ENCODE measurements around the gene OGFOD3.

Gene OGFOD3

GRCh38 chr17:82410014-82410716 lies 8.2 kb downstream of the OGFOD3 start:
- Histone ChIP-seq H3K4me3 (ENCODE audit: low read length) (no peak overlapping the region), H3K27me3 (ENCODE audit: control insufficient read depth, insufficient read depth, low read length) (no peaks in the 10 kb centered on the region), H3K4me1 (ENCODE audit: control insufficient read depth, low read depth, low read length) (no peaks in the 10 kb centered on the region), H3K9me3 (ENCODE audit: control insufficient read depth, low read depth, low read length) (no peaks in the 10 kb centered on the region), H3K36me3 (ENCODE audit: control insufficient read depth, low read depth, low read length) (no peaks in the 10 kb centered on the region), H3K27ac (ENCODE audit: low read length) (no peak overlapping the region), H3K9ac (ENCODE audit: low read length) (no peak overlapping the region)

- Histone ChIP-seq H3K4me1 (ENCODE audit: control insufficient read depth, low read depth, low read length) (no peaks in the 10 kb centered on the region), H3K27me3 (ENCODE audit: control insufficient read depth, insufficient read depth, low read length) (no peaks in the 10 kb centered on the region), H3K9ac (ENCODE audit: low read length) (no peak overlapping the region), H3K9me3 (ENCODE audit: control insufficient read depth, low read depth, low read length) (no peaks in the 10 kb centered on the region), H3K4me3 (ENCODE audit: low read length) (no peak overlapping the region), H3K36me3 (ENCODE audit: control insufficient read depth, low read depth, low read length) (no peaks in the 10 kb centered on the region), H3K27ac (ENCODE audit: low read length) (no peak overlapping the region)
Observed at GRCh38 chr17:82408938-82409318, 9.5 kb downstream of the OGFOD3 start.

GRCh38 chr17:82408288-82408937 lies 10.0 kb downstream of the OGFOD3 start:
- Histone ChIP-seq H3K4me3 (ENCODE audit: low read length) (no peak overlapping the region), H3K9me3 (ENCODE audit: control insufficient read depth, low read depth, low read length) (no peaks in the 10 kb centered on the region), H3K9ac (ENCODE audit: low read length) (no peak overlapping the region), H3K4me1 (ENCODE audit: control insufficient read depth, low read depth, low read length) (no peaks in the 10 kb centered on the region), H3K27me3 (ENCODE audit: control insufficient read depth, insufficient read depth, low read length) (no peaks in the 10 kb centered on the region), H3K27ac (ENCODE audit: low read length) (no peak overlapping the region), H3K36me3 (ENCODE audit: control insufficient read depth, low read depth, low read length) (no peaks in the 10 kb centered on the region)

- no peaks in the 10 kb centered on the region for H3K36me3 ChIP-seq (ENCODE audit: control insufficient read depth, low read depth, low read length)
- no peaks in the 10 kb centered on the region for H3K4me1 ChIP-seq (ENCODE audit: control insufficient read depth, low read depth, low read length)
- no peak overlapping the region for H3K27ac ChIP-seq (ENCODE audit: low read length)
- H3K27me3 ChIP-seq (ENCODE audit: control insufficient read depth, insufficient read depth, low read length), result no peaks in the 10 kb centered on the region
- H3K4me3 ChIP-seq (ENCODE audit: low read length), result no peak overlapping the region
- H3K9me3 ChIP-seq (ENCODE audit: control insufficient read depth, low read depth, low read length), result no peaks in the 10 kb centered on the region
- no peak overlapping the region for H3K9ac ChIP-seq (ENCODE audit: low read length)
Observed at GRCh38 chr17:82407255-82407654, 11.1 kb downstream of the OGFOD3 start.

GRCh38 chr17:82406131-82406671 lies 12.2 kb downstream of the OGFOD3 start:
- Histone ChIP-seq H3K4me3 (ENCODE audit: low read length) (no peak overlapping the region), H3K9me3 (ENCODE audit: control insufficient read depth, low read depth, low read length) (no peaks in the 10 kb centered on the region), H3K9ac (ENCODE audit: low read length) (no peak overlapping the region), H3K36me3 (ENCODE audit: control insufficient read depth, low read depth, low read length) (no peaks in the 10 kb centered on the region), H3K27me3 (ENCODE audit: control insufficient read depth, insufficient read depth, low read length) (no peaks in the 10 kb centered on the region), H3K4me1 (ENCODE audit: control insufficient read depth, low read depth, low read length) (no peaks in the 10 kb centered on the region), H3K27ac (ENCODE audit: low read length) (no peak overlapping the region)

GRCh38 chr17:82405051-82405450 lies 13.3 kb downstream of the OGFOD3 start:
- Histone ChIP-seq H3K9me3 (ENCODE audit: control insufficient read depth, low read depth, low read length) (no peaks in the 10 kb centered on the region), H3K36me3 (ENCODE audit: control insufficient read depth, low read depth, low read length) (no peaks in the 10 kb centered on the region), H3K9ac (ENCODE audit: low read length) (no peak overlapping the region), H3K27me3 (ENCODE audit: control insufficient read depth, insufficient read depth, low read length) (no peaks in the 10 kb centered on the region), H3K4me3 (ENCODE audit: low read length) (no peak overlapping the region), H3K27ac (ENCODE audit: low read length) (no peak overlapping the region), H3K4me1 (ENCODE audit: control insufficient read depth, low read depth, low read length) (no peaks in the 10 kb centered on the region)

GRCh38 chr17:82403662-82404660 lies 14.4 kb downstream of the OGFOD3 start:
- H3K4me3 ChIP-seq (ENCODE audit: low read length), result no peak overlapping the region
- no peak overlapping the region for H3K27ac ChIP-seq (ENCODE audit: low read length)
- no peaks in the 10 kb centered on the region for H3K4me1 ChIP-seq (ENCODE audit: control insufficient read depth, low read depth, low read length)
- no peak overlapping the region for H3K9ac ChIP-seq (ENCODE audit: low read length)
- no peaks in the 10 kb centered on the region for H3K27me3 ChIP-seq (ENCODE audit: control insufficient read depth, insufficient read depth, low read length)
- H3K9me3 ChIP-seq (ENCODE audit: control insufficient read depth, low read depth, low read length), result no peaks in the 10 kb centered on the region
- H3K36me3 ChIP-seq (ENCODE audit: control insufficient read depth, low read depth, low read length), result no peaks in the 10 kb centered on the region

GRCh38 chr17:82402865-82403264 lies 15.5 kb downstream of the OGFOD3 start:
- Histone ChIP-seq H3K27me3 (ENCODE audit: control insufficient read depth, insufficient read depth, low read length) (no peaks in the 10 kb centered on the region), H3K4me1 (ENCODE audit: control insufficient read depth, low read depth, low read length) (no peaks in the 10 kb centered on the region), H3K27ac (ENCODE audit: low read length) (no peak overlapping the region), H3K9ac (ENCODE audit: low read length) (no peak overlapping the region), H3K36me3 (ENCODE audit: control insufficient read depth, low read depth, low read length) (no peaks in the 10 kb centered on the region), H3K9me3 (ENCODE audit: control insufficient read depth, low read depth, low read length) (no peaks in the 10 kb centered on the region), H3K4me3 (ENCODE audit: low read length) (no peak overlapping the region)

- H3K36me3 ChIP-seq (ENCODE audit: control insufficient read depth, low read depth, low read length), result no peaks in the 10 kb centered on the region
- H3K27me3 ChIP-seq (ENCODE audit: control insufficient read depth, insufficient read depth, low read length), result no peaks in the 10 kb centered on the region
- H3K4me1 ChIP-seq (ENCODE audit: control insufficient read depth, low read depth, low read length), result no peaks in the 10 kb centered on the region
- no peaks in the 10 kb centered on the region for H3K9me3 ChIP-seq (ENCODE audit: control insufficient read depth, low read depth, low read length)
- no peak overlapping the region for H3K27ac ChIP-seq (ENCODE audit: low read length)
- no peak overlapping the region for H3K4me3 ChIP-seq (ENCODE audit: low read length)
- H3K9ac ChIP-seq (ENCODE audit: low read length), result no peak overlapping the region
Observed at GRCh38 chr17:82400830-82401229, 17.6 kb downstream of the OGFOD3 start.

GRCh38 chr17:82400206-82400605 lies 18.2 kb downstream of the OGFOD3 start:
- Histone ChIP-seq H3K9ac (ENCODE audit: low read length) (no peak overlapping the region), H3K27me3 (ENCODE audit: control insufficient read depth, insufficient read depth, low read length) (no peaks in the 10 kb centered on the region), H3K4me1 (ENCODE audit: control insufficient read depth, low read depth, low read length) (no peaks in the 10 kb centered on the region), H3K36me3 (ENCODE audit: control insufficient read depth, low read depth, low read length) (no peaks in the 10 kb centered on the region), H3K9me3 (ENCODE audit: control insufficient read depth, low read depth, low read length) (no peaks in the 10 kb centered on the region), H3K4me3 (ENCODE audit: low read length) (no peak overlapping the region), H3K27ac (ENCODE audit: low read length) (no peak overlapping the region)

- Histone ChIP-seq H3K9ac (ENCODE audit: low read length) (no peak overlapping the region), H3K36me3 (ENCODE audit: control insufficient read depth, low read depth, low read length) (no peaks in the 10 kb centered on the region), H3K27ac (ENCODE audit: low read length) (no peak overlapping the region), H3K27me3 (ENCODE audit: control insufficient read depth, insufficient read depth, low read length) (no peaks in the 10 kb centered on the region), H3K4me1 (ENCODE audit: control insufficient read depth, low read depth, low read length) (no peaks in the 10 kb centered on the region), H3K4me3 (ENCODE audit: low read length) (no peak overlapping the region), H3K9me3 (ENCODE audit: control insufficient read depth, low read depth, low read length) (no peaks in the 10 kb centered on the region)
Observed at GRCh38 chr17:82399601-82400101, 18.7 kb downstream of the OGFOD3 start.
